HuH-7 (cell line): Measurements from ENCODE around the gene CACNG1.

Experiments
- DNase-seq: peaks from one replicate; pipeline ENCODE4 v3.0.0; 2011; ENCODE audit warnings: low spot score

CACNG1 gene

DNA sequence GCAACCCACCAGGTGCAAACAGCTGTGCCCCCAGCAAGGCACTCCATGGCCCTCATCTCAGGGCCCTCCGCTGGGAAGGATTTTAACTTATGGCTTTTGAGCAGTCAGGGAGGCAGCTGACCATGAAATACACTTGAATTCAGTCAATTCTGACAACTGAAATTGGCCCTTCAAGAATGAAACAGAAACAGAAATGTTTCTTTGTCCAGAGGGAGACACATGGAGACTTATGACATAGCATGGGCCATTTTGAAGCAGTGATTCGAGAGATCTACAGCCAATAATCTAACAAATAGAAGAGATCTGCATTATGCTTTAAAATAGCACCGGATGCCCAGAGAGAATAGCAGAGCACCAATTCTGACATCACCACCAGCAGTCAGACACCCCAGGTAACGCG lies 7.5 kb downstream of the CACNG1 start:
- no peak for DNase-seq

DNA sequence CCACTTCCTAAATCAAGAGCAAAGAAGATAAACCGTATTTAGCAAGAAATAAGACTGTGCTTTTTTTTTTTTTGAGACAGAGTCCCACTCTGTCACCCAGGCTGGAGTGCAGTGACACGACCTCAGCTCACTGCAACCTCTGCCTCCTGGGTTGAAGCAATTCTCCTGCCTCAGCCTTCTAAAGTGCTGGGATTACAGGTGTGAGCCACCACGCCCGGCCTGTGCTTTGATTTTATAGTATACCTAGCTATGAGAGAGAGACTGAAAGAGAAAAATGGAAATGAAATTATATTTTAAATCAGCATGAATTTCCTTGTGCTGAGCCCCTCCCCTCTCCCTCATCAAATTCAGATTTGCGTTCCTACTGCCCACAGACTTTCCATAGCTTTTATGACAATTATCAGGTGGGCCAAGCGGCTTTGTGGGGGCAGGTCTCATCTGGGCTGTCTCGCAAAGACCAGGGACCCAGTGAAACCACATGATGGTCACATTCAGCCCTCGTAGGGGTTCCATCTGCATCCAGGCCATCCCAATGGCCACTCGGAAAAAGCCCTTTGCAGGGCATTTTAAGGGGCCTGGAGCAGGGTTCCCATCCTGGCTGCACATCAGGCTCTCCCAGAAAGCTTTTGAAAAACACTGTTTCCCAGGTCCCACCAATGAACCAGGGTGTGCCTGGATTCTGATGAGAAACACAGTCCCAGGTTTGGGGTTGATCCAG lies 8.5 kb downstream of the CACNG1 start:
- no peak for DNase-seq

DNA sequence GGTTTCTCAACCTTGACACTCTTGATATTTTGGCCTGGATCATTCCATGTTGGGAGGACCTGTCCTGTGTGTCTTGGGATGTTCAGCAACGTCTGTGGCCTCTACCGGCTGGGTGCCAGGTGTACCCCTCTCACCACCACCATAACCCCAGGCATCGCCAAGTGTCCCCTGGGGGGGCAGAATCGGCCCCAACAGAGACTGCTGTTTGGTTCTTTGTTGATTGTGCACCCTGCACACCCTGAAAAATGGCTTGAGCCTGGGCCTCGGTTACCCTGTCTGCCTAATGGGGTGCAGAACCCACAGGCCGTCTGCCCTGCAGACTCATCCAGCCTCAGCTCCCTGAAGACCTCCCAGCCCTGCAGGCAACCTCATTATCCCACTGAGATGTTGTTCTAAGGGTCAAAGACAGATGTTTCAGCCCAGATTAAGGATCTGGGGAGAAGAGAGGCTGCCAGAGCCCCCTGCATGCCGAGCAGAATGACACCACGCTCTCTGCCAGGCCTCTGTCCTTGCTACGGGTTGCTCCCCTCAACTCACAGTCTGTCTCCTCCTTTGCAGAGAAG lies 9.2 kb downstream of the CACNG1 start:
- no peak for DNase-seq

DNA sequence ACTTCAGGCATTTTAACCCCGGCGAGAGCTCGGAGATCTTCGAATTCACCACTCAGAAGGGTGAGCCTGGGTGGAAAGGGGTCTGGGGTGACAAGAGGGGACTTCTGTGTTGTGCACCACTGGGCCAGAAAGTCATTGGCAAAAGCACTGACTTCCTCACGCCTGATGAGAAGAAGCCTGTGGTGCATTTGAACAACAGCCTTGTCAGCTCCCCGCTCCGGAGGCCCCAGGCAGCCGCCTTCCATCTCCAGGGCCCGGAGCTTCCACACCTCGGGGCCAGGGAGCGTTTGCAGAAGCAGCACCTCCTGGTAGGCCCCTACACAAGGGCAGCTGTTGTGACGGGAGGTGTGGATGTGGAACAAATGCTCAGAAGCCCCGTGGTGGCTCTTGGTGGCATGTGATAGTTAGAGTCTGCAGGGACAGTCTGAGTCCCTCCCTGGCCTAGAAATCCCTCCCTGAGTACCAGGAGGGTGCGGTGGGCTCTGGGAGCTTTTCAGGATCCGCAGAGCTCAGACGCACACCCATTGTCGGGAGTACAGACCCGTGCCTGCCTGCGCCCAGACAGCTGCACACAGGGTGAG lies 9.7 kb downstream of the CACNG1 start:
- no peak for DNase-seq

DNA sequence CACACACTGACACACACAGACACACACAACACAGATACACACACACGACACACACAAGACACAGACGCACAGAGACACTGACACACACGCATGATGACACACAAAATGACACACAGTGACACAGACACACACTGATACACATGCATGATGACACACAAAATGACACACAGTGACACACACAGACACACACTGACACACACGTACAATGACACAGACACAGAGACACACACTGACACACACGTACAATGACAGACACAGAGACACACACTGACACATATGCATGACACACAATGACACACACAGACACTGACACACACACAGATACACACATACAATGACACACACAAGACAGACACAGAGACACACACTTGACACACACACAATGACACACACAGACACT lies 10.3 kb downstream of the CACNG1 start:
- no peak for DNase-seq

DNA sequence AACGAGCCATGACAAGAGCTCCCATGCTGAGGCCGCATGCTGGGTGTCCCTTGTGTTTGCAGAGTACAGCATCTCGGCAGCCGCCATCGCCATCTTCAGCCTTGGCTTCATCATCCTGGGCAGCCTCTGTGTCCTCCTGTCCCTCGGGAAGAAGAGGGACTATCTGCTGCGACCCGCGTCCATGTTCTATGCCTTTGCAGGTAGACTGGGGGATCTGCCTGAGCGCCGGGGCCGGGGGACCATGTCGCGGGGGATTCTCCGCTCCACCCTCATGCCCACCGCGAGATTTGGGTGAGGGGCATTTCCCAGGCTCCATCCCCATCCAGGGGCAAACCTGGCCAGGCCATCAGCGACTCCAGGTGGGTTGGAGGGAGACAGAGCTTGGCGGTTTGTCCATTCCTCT lies 10.7 kb downstream of the CACNG1 start:
- no peak for DNase-seq

DNA sequence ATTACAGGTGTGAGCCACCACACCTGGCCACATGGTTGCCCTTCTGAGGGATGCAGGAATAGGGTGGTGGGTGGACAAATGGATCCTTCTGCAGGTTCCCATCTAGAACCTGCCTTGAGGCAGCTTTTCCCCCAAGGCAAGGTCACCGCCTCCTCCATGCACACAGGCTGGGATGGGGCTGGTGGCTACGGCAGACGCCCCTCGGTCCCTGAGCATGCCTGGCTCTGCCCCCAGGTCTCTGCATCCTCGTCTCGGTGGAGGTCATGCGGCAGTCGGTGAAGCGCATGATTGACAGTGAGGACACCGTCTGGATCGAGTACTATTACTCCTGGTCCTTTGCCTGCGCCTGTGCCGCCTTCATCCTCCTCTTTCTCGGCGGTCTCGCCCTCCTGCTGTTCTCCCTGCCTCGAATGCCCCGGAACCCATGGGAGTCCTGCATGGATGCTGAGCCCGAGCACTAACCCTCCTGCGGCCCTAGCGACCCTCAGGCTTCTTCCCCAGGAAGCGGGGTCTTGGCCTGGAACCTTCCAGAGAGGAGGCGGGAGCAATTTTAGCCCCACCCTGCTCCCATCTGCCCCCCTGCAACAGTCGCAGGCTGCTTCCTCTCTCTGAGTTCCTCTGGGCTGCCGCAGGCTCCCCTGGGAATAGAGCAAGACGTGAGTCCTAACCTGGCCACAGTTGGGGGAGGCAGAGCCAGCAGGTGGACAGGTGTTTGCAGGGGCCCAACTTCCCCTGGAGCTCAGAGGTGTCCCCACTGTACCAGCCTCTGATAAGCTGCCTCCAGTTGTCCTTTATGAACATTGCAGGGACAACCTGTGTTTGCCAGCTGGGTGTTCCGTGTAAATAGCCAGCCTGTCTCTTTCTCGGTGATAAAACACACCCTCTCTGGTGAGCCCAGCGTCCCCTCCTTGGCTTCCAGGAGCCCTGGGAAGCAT lies 11.7 kb downstream of the CACNG1 start:
- DNase-seq: no peak

DNA sequence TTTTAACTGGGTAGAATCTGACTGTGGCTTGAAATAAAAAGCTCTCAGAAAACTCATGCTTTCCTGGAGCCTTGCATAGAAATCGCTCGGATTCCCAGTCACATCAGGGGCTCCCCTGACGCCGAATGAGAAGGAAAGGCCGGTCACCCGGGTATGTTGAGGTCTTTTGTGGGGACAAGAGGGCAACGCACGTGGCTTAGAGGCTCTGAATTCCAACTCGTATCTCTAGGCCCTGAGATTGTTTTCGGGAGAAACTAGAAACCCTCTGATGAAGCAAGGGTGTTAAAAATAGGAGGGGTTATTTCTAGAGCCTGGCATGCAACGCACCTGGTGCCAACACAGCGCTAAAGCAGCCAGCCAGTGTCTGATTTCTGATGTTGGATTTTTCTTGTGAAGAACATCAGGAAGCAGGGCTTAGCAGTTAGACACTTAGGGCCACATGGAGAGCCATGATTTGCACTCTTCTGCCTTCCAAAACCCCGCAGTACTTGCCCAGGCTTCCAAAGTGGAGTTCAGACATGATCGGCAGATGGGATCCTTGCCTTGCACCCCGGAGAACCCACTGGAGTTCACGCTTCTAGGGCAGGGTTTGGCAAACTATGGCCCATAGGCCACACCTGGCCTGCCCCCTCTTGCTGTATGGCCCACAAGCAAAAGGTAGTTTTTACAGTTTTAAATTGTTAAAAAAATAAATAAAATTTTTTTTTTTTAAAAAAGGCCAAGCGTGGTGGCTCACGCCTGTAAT lies 12.6 kb downstream of the CACNG1 start:
- no peak for DNase-seq

DNA sequence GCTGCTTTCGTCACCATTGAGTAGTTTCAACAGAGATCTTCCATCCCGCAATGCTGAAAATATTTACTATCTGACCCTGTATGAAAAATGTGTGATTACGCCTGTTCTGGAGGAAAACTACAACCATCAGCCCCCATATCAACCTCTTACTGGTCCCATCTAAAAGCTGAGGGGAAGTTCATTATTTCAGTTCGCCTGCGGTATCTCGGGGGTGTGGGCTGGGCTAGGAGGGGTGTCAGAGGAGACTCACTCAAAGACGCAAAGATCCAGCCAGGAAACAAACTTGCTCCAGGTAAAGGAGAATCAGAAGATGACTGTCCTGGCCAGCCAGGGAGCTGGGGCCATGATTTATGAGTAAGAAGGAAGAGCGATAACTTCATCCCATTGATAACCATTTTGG lies 13.7 kb downstream of the CACNG1 start:
- no peak for DNase-seq

DNA sequence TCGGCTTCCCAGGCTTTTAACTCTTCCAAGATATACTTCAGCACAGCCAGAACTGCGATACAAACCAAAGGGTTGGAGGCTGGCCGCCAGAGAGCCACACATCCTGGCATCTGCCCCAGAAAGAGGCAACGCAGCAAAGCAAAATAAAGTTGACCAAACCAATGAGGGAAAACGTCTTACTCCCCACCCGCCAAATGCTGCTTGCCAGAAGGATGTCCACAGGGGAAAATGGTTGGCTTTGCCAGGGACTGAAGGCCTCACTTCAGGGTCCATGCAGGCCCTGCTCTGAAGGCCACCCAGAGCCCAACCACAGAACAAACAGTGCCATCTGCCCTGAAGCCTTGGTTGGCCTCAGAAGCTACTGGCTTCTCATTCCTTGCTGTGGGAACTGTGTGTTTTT lies 15.0 kb downstream of the CACNG1 start:
- DNase-seq: no peak

DNA sequence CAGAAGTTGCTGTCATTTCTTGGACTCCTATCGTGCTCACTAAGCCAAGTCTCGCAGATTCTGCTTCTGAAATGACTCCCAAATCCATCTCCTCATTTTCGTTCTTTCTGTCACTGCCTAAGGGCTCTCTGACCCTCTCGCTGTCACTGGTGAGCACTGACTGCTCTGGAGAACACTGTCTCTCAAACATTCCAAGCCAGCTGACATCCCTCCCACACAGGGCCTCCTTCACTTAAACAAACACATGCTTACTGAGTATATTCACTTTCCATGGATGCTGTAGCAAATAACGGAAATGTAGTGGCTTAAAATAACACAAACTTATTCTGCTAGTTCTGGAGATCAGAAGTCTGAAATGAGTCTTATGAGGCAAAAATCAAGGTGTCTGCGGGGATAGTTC lies 18.8 kb downstream of the CACNG1 start:
- no peak for DNase-seq

DNA sequence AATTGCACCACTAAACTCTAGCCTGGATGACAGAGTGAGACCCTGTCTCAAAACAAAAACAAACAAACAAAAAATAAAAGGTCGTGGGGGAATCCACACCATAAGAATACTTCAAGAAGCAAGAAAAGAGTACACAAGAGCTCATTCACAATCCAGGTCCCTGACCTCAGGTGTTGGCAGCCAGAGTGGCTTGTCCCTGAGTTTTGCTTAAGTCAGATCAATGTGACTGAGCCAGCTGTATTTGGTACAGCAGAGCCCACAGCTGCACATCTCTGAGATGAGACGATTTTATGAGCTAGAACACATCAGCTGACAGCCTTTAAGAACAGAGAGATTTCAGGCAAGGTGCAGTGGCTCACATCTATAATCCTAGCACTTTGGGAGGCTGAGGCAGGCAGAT lies 22.4 kb downstream of the CACNG1 start:
- DNase-seq: no peak

DNA sequence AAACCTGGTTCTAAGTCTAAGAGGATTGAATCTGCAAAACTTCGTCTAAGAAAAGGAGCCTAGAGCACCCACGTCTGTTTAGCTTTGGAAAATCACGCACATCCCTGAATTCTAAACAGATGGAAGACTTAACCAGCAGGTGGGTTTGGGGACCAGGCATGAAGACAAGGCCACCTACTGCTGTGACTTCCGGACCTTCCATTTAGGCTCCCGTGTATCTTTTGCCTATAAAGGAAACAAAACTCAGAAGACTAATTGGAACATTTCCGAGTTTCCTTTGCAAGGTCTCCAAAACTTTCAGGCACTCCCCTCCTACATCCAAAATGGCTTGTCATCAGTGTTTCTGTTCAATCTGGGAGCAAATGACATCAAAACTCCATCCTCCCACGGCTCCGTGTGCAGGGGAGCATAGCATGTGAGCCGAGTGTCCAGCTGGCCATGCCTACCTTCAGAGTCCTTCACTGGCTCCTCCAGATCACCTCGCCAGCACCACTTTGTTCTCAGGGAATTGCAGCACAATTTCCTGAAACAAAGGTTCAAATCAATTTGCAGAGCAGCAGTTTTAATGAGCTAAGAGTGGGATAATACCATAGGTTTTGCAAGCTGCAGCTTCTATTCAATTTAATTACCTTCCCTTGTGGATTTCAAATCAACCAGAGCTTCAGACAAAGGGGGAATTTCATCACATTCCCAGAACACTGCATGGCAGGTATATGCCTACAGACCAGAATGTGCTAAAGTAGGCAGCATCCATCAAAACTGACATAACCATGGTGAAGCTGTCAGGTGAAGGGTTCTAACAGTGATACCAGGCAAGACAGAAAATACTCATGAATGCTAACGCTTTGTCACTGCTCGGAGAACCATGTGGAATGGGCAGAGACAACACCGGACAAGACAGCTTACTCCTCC lies 23.5 kb downstream of the CACNG1 start:
- no peak for DNase-seq

DNA sequence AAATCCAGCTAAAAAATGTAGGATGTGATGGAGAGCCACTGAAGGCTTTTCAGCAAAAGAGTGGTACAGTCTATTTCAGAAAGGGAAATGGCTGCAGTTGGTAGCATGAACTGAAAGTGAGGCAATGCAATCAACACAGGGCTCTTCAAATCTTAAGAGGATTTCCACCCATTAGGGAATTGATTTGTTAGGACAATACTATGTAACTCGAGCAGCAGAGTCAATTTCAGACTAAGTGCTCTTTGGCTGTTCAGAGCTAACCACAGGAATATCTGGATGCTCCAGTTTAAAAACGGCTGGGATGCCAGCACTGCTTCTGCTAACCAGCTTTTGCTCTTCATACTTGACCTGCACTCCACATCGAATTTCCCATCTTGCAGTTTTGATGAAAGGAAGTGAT lies 24.6 kb downstream of the CACNG1 start:
- no peak for DNase-seq

DNA sequence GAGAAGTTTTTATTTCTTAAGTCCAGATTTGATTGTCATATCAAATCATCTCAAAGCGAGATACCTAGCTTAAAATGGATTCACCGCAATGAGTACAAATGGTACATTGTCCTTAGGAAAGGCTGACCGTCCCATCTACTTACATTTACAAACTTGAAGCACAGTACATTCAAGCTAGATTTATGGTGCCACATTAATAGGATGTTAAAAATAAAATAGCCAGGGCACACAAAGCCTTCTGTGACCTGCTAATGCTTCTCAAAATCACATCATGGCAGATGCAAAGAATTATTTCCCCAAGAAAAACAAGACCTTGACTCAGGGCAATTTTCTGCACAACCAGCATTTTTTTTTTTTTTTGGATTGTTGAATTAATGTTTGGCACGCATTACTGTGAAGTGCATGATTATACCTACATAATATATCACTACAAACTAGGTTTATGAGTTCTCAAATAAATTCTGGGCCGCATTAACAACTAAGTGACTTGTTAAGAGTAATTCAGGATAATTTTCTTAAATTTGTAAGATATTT lies 25.3 kb downstream of the CACNG1 start:
- no peak for DNase-seq

DNA sequence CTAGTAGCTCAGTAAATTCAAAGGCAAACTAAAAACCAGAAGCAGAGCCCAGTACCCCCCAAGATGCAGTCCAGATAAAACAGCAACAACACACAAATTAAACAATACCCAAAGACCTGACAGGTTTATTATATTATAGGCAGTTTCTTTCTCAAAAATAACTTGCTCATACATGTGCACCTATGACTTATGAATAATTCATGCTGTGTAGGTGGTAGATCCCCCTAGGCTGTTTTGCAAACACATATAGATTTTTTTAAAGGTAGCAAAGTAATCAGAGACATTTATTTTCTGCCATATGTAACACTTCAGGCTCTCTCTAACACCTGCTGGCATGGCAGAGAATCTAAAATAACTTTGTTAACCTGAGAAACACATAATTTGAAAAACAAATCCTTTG lies 27.2 kb downstream of the CACNG1 start:
- DNase-seq: no peak

DNA sequence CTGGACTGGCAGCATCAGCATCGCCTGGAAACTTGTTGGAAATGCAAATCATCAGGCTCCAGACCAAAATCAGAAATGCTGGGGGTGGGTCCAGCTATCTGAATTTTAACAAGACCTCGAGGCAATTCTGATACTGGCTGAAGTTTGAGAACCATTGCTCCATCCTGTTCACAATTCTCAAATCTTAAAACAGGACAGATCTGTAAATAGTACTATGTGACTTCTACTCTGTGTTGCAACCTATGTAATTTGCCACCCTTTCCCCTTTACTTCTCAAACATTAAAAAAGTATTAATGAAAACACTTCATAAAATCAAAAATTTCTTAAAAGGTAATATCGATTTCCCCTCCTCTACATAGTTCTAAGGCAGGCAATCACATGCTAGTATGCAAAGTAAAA lies 28.5 kb downstream of the CACNG1 start:
- DNase-seq: no peak

DNA sequence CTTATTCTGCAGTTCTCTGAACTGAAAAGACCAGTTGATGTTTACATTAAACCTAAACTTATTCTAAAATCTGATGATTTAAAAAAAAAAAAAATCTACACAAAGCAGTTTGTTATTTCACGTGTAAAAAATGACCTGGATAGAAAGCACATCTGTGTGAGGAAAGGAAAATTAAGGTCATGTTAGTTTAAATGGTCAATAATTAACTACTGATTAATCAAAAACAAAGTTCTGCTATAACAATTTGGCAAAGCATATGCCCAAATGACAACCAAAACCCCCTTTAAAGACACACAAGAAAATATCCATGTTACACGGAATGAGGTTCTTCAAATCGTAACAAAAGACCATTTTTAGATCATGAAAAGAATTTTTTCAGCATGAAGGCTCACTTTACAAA lies 30.4 kb downstream of the CACNG1 start:
- no peak for DNase-seq

DNA sequence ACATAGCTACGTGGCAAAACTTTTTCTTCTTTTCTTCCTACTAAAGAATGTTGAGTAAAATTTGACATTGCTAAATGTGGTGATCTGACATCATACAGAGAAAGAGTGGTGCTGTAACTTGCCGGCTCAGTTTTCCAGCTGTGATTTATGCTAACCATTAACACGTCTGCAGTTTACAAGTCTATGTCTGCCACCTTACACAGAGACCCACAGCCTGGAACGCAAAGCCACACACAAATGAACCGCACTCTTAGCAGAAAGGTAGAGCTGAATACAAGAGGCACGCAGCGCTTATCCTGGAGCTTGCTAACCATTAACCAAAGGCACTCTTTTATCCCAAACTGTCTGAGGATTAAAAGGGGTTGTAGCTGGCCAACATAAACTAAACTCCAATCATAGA lies 31.9 kb downstream of the CACNG1 start:
- DNase-seq: peak; percentile 73

DNA sequence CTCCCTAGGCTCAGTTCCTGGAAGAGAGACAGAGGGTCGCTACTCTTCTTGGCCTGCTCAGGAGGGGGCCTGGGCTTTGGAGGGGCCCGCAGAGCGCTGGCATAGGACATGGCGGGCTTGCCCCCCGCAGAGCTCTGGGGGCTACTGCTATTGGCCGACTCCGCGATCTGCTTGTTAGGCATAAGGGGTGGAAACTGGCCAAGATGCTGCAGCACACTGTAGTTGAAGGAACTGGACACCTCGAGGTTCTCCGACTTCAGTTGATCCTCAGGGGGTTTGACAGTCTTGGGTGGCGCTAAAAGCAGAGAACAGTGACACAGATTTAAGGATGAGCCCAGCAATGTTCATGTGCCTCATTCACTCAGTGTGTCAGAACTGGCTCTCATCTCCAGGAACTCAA lies 33.9 kb downstream of the CACNG1 start:
- no peak for DNase-seq

DNA sequence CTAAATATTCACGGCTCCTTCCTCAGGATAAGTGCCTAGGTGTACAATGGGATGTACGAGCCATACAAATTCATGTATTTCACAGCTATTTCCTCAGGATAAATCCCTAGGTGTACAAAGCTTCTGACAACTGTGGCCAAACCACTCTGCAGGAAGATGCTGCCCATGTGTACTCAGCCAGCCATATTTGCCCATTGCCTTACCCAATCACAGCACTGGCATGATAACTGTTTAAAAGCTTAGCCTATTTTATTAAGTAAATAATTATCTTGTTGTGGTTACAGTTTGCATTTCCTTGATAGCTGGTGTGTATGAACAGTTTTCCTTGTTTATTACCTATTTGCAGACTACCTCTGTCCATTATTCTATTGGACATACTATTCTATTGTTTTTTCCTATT lies 35.1 kb downstream of the CACNG1 start:
- no peak for DNase-seq
